Stimulated activated CD4-positive, alpha-beta T cell treated with anti-CD3 and anti-CD28 coated beads, Interleukin-15, amount 100 ng/mL, for 1 hour (primary cell): ENCODE measurements around the gene NRL.

Source experiments
- DNase-seq, 2 donors: peaks; one replicate each; pipeline ENCODE4 v3.0.0-alpha.2; 2020; ENCODE audit warnings: low read depth in 1 of 2, low spot score in 1 of 2

Gene NRL

GRCh38 chr14:24100982-24101494 is 13.7 kb downstream of the NRL start:
- DNase-seq = no peak

- DNase-seq = no peak
Observed at GRCh38 chr14:24100197-24100981, 14.4 kb downstream of the NRL start.

- DNase-seq = no peak
Observed at GRCh38 chr14:24098927-24099813, 15.6 kb downstream of the NRL start.

GRCh38 chr14:24098229-24098926 is 16.4 kb downstream of the NRL start:
- no peak for DNase-seq

DNA sequence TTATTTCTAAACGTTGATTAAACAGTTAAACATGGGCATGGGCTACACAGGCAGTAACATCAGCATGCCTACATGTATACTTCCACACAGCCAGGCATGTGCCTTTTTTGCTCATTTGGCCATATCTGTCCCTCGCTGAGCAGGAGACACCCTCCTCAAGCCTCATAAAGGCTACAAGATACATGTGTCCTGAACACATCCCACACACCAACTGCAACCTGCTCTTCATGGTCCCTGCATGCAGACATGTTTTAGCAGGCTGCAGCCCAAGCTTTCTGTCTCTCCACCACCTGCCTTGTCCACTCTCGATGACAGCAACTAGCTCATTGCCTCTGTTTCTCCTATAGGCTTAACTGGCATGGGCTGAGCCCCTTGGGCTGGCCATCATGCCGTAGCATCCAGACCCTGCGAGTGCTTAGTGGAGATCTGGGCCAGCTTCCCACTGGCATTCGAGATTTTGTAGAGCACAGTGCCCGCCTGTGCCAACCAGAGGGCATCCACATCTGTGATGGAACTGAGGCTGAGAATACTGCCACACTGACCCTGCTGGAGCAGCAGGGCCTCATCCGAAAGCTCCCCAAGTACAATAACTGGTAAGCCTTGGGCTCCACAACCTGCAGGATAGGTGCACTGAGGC is 18.1 kb downstream of the NRL start:
- DNase-seq = no peak

DNA sequence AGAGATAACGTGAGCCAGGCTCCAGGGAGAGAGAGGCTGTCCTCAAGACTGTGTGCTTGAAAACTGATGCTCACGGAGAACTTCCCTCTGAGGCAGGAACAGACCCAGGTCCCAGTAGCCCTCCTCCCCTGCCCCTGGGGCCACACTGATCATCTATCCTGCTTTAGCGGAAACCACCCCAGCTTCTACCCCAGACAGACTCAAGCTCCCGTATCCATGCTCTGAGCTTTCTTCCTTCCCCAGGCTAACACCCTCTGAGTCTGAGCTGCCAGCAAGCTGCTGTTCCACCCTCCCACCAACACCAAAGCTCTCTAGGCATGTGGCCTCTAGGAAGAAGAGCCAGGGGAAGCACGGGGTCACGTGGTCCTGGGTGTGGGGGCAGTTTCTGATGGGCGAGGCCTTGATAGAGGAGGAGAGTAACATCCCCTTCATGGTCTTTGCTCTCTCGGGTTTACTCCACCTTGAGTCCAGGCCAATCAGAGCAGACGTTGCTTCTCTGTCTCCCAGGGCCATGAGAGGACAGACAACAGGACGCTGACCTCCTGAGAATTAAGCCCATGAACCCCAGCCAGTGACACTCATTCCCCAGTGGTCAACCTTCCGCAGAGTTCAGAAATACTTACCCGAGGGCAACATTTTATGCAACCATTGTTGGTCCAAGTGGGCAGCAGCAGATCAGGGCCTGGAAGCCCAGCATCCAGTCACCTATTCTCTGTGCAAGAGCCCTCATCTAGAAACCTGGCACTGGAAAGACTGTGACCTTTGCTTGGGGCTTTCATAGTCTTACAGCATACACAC is 19.3 kb downstream of the NRL start:
- DNase-seq = peak in 1 of 2 donors; percentile 48

GRCh38 chr14:24094841-24095270 is 19.9 kb downstream of the NRL start:
- no peak for DNase-seq

GRCh38 chr14:24093901-24094840 is 20.6 kb downstream of the NRL start, which contains the start of gene PCK2:
TSS of gene PCK2 (plus strand) at chr14:24094311. CDS start at chr14:24094406, 95 bp downstream.
- DNase-seq = peak; percentile 45 to 77

DNA sequence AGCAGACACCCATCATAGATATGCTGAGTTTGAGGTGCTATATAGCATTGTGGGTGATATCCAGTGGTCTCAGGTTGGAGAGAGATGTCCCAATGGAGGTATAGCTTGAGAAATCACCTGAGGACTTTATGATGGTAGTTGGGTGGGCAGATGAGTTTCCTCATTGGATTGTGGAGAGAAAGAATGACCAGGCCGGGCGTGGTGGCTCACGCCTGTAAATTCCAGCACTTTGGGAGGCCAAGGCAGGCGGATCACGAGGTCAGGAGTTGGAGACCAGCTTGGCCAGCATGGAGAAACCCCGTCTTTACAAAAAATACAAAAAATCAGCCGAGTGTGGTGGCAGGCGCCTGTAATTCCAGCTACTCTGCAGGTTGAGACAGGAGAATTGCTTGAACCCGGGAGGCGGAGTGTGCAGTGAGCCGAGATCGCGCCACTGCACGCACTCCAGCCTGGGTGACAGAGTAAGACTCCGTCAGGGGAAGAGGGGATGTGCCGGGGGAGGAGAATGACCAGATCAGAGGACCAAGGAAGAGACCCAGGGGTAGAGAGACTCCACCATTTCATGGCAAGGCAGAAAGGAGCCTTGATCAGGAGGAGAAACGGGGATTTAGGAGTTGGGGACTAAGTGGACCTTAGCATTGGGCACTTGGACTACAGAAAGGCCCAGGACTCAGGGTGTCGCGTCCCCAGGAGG is 21.4 kb downstream of the NRL start:
- DNase-seq = no peak

- no peak for DNase-seq
Observed at GRCh38 chr14:24092505-24093206, 22.1 kb downstream of the NRL start.

GRCh38 chr14:24092110-24092504 is 22.6 kb downstream of the NRL start:
- DNase-seq = no peak

DNA sequence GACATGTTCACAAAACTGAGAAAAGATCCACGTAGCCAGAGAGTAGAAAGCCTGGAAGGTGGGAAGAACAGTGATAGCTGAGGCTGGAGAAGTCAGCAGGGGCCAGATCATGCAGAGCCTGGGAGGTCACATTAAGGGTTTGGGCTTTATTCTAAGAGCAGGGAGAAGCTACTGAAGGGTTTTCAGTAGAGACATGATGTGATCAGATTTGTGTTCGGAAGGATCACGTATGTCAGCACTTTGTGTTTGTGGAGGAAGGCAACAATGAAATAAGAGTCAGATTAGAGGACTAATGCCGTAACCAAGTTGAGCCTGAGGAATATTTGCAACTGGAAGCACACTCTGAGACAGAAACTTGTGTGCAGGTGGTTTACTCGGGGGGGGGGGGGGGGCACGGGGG is 24.9 kb downstream of the NRL start:
- no peak for DNase-seq

DNA sequence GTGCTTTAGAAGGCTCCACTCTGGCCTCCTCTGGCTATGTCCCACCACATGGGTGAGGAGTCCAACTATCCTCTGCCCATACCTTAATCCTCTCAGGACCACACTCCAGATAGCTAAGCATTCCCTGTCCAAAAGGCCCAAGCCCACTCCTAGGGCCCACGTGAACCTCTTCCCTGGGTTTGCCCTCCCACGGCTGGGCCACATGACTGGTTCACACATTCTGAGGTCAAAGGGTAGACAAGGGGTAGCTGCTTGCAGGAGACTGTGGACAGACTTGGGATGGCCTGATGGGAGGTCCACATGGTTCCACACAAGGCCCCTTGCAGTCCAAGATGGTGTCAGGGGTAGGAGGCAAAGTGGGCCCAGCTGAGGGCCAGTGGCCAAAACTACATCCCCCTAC is 26.7 kb downstream of the NRL start:
- no peak for DNase-seq

DNA sequence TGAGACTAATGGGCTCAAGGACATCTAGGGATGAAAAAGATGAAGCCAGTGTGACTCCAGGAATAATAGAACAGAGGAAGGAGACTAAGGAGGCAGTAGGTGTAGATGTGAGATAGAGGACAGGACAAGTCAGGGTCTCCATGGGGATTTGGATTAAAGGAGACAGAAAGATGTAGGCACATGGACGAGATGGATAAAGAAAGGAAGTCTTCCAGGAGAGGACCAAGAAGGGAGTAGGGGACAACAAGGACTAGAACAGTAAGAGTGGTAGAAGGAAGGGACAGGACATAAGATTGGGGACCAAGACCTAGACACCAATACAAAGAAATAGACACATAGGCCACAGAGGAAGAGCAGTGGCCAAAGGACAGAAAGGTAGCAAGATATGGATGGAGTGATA is 27.7 kb downstream of the NRL start:
- DNase-seq = no peak

DNA sequence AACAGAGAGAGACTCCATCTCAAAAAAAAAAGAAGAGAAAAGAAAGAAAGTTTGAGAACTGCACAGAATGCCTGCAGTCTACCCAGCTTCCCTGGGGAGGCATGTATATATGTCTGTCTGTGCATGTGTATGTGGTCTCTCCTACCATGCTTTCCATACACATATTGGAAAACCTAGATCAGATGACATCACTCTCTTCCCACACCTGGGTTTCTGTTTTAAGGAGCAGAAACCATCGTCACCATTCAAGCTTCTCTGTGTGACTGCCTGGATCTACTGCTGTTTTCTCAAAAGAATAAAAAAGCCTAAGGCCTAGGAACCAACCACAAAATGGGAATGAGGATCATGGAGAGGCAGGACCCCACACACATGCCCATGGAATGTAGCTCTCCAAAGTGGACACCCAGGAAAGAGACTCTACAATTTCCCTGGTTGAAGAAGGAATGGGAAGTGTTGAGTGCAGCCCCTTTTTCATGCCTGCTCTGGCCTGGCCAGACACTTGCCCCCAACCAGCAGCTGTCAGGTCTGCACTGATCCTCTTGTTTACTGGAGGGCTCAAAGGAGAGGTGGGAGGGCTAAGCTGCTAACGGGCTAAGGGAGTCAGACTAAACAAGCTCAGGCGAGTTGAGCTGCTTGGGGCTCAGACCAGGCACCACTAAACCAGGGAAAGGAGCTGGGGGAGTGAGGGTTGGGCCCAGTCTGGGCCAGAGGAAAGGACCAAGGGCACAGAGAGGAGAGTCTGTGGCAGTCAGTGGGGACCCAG is 28.4 kb downstream of the NRL start:
- no peak for DNase-seq

GRCh38 chr14:24085215-24085614 is 29.5 kb downstream of the NRL start:
- DNase-seq = no peak

DNA sequence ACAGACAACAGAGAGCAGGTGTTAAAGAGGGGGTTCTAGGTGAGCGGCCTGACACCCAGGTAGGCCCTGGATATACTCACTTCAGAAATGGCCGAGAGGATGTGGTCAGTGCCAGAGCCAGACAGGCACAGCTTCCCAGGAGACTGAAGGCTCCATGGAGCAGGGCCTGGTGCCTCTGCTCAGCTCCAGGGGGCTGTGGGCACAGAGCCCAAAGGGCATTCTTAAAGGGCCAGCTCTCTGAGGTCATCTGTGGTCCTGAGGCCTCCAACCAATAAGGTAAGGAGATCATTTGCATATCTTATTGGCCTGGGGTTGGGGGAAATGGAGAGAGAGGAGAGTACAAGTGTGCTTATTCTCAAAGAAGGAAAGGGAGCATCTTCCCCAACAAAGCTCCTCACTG is 30.3 kb downstream of the NRL start:
- no peak for DNase-seq
